Lung (tissue), 12 donors: Measurements from ENCODE around the gene ADAM23. TPM values are rescaled to one million over a fixed set of nuclear protein-coding genes. Genes with fewer than 3 reads are reported as not detected.
A peak's percentile ranks its signal among the peaks of the same experiment; 100 is the strongest.

ENCODE experiments used
- ATAC-seq: fragments of 200-7000 bp; cut with Tn5 transposase; one replicate; pipeline ENCODE4 v1.9.1; 2020; ENCODE audit warnings: moderate number of reproducible peaks; ENCODE audit not compliant: insufficient read depth, low FRiP score
- DNase-seq, 3 donors: peaks; one replicate each; pipeline ENCODE4 v3.0.0-alpha.2; 2013 to 2017
- H3K27ac ChIP-seq, 2 donors: one replicate each; pipeline ENCODE4 v1.5.1; 2013; ENCODE audit warnings: mild to moderate bottlenecking in 2 of 2, moderate library complexity in 2 of 2, control low read depth in 1 of 2, inconsistent platforms in 1 of 2, low read depth in 1 of 2, low read length in 1 of 2
- H3K27me3 ChIP-seq, 3 donors: one replicate each; pipeline ENCODE4 v1.5.1; 2013; ENCODE audit warnings: low read length in 2 of 3; ENCODE audit not compliant: control insufficient read depth in 3 of 3, insufficient read depth in 3 of 3
- H3K36me3 ChIP-seq, 4 donors: one replicate each; pipeline ENCODE4 v1.5.1; 2013; ENCODE audit warnings: low read length in 4 of 4, mild to moderate bottlenecking in 1 of 4, moderate library complexity in 1 of 4; ENCODE audit not compliant: control insufficient read depth in 4 of 4, insufficient read depth in 4 of 4
- H3K4me1 ChIP-seq, 5 donors: one replicate each; pipeline ENCODE4 v1.5.1; 2013; ENCODE audit warnings: low read length in 5 of 5, mild to moderate bottlenecking in 2 of 5, moderate library complexity in 1 of 5; ENCODE audit not compliant: control insufficient read depth in 5 of 5, insufficient read depth in 5 of 5
- H3K4me3 ChIP-seq: one replicate; pipeline ENCODE4 v1.5.1; 2013; ENCODE audit warnings: mild to moderate bottlenecking, control low read depth, moderate library complexity
- H3K9ac ChIP-seq, 2 donors: one replicate each; pipeline ENCODE4 v1.5.1; 2013; ENCODE audit warnings: low read length in 2 of 2, control low read depth in 1 of 2; ENCODE audit not compliant: insufficient read depth in 1 of 2
- H3K9me3 ChIP-seq, 4 donors: one replicate each; pipeline ENCODE4 v1.5.1; 2013; ENCODE audit warnings: low read length in 3 of 4, mild to moderate bottlenecking in 1 of 4, moderate library complexity in 1 of 4; ENCODE audit not compliant: control insufficient read depth in 4 of 4, insufficient read depth in 3 of 4
- CTCF ChIP-seq: IDR thresholded peaks from 2 replicates; pipeline ENCODE4 v1.5.1; 2012; ENCODE audit warnings: mild to moderate bottlenecking; ENCODE audit errors: control extremely low read depth, extremely low read depth
- WGBS, 2 donors: extraction: QIAGEN DNeasy Blood & Tissue Kit; methylation state at CpG; one replicate each; pipeline ENCODE4 v1.1.7; 2013; 5-methylcytosine and 5-hydroxymethylcytosine counted together
- polyA plus RNA-seq, 2 donors: library from polyadenylated mRNA; stranded (reverse); fragments of 200-250 nt; gene quantifications; one replicate each; pipeline ENCODE4 v1.2.1, GENCODE V29; 2013
- total RNA-seq, 2 donors: library from RNA; depleted of rRNA in 1 of 2; stranded (reverse); fragments of >200 nt in 1 of 2; gene quantifications; one replicate each; pipeline ENCODE4 v1.2.1, GENCODE V29; 2014 to 2021
- donor health status: control.
- donor health status: control.
- donor health status: Bipolar disorder and iron deficiency.
- donor health status: healthy.
- donor health status: DM: yes; HTN: yes; CAD: no.

Gene ADAM23
- total and polyA plus RNA-seq, 4 donors, result 0.57 to 1.7 (median 1.2) TPM

- H3K9ac ChIP-seq, result no peak overlapping the region
- WGBS, 2 donors, result 3% methylated on average over 39 to 77 of the region's 77 CpGs
- H3K27me3 ChIP-seq, result peaks cover 6 to 42% (median 34%) of the 10 kb centered on the region in 3 donors
- no peak for ATAC-seq
- peaks cover 0 to 5% (median 0%) of the 10 kb centered on the region in 4 donors for H3K9me3 ChIP-seq
- H3K27ac ChIP-seq, result peak overlapping the region in 1 of 2 donors; percentile 84
- peak; percentile 18 to 65 (median 50) for DNase-seq
- H3K4me1 ChIP-seq, result peaks cover 0 to 14% (median 0%) of the 10 kb centered on the region in 5 donors
- H3K36me3 ChIP-seq, result no peaks in the 10 kb centered on the region
- H3K4me3 ChIP-seq, result peak overlapping the region; percentile 36
- TF ChIP-seq CTCF, result no peak
Measured at GRCh38 chr2:206443735-206444527, 599 bp downstream of the ADAM23 start.

DNA sequence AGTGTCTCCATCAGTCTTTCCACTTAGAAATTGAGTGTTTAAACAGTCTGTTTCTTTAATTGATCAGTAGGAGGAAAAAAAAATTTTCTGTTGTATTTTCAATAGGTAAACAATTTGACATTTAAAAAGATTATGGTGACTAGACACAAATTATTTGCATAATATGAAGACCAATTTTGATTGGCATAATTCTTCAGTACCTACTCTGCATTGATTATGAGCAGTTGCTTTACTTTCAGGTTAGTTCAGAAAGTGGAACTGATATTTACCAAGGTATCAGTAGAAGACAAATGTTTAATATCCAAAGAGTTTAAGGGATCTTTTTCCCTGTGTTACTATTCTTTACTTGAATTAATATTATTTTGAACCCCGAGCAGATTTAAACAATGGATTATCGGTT is 2.6 kb downstream of the ADAM23 start:
- peaks cover 0 to 36% (median 26%) of the 10 kb centered on the region in 3 donors for H3K27me3 ChIP-seq
- H3K36me3 ChIP-seq, result no peaks in the 10 kb centered on the region
- no peak overlapping the region for H3K4me3 ChIP-seq
- peak overlapping the region in 1 of 2 donors; percentile 5 for H3K27ac ChIP-seq
- TF ChIP-seq CTCF, result no peak
- peaks cover 0 to 14% (median 0%) of the 10 kb centered on the region in 5 donors for H3K4me1 ChIP-seq
- ATAC-seq (no peak), DNase-seq (no peak)
- 87 to 94% methylated on average over 2 of the region's 2 CpGs for WGBS, 2 donors
- no peak overlapping the region for H3K9ac ChIP-seq
- H3K9me3 ChIP-seq, result peaks cover 0 to 2% (median 0%) of the 10 kb centered on the region in 4 donors

DNA sequence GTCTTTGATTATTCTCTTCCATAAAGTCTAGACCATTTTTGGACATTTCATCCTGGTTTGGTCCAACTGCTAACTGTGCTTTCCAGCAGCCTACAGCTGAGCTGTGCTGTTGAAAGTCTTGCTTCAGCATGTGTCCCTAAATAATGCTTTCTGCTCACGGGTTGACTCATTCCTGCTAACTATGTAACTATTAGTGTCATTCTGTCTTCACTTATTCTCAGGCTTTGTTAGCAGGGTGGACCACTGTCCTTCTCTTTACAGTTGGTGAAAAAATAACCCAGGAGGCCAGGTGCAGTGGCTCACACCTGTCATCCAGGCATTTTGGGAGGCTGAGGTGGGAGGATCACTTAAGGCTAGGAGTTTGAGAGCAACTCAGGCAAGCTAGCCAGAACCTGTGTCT is 8.9 kb downstream of the ADAM23 start:
- Histone ChIP-seq H3K27ac (peak overlapping the region in 1 of 2 donors; percentile 74), H3K9me3 (peaks cover 0 to 3% (median 0%) of the 10 kb centered on the region in 4 donors), H3K36me3 (no peaks in the 10 kb centered on the region), H3K4me1 (peaks cover 0 to 11% (median 0%) of the 10 kb centered on the region in 5 donors), H3K9ac (no peak overlapping the region), H3K4me3 (no peak overlapping the region), H3K27me3 (peaks cover 0 to 2% (median 0%) of the 10 kb centered on the region in 3 donors)
- no peak for TF ChIP-seq CTCF
- no peak for ATAC-seq
- WGBS, 2 donors, result 85 to 90% methylated on average over 1 of the region's 1 CpG
- no peak for DNase-seq
